Transverse colon (tissue), 4 donors: ENCODE results near the gene MARS1. TPM values are rescaled to one million over a fixed set of nuclear protein-coding genes. Genes with fewer than 3 reads are reported as not detected.

Source experiments
- DNase-seq: peaks from one replicate; pipeline ENCODE4 v3.0.0-alpha.2; 2019
- H3K27ac ChIP-seq, 4 donors: fragments of 200-600 bp; sonication (generic); 2 replicates each; pipeline ENCODE4 v1.5.1; 2016 to 2018; ENCODE audit warnings: inconsistent platforms in 4 of 4
- H3K27me3 ChIP-seq: fragments of 200-600 bp; sonication (generic); 2 replicates; pipeline ENCODE4 v1.5.1; 2017; ENCODE audit warnings: inconsistent platforms
- H3K36me3 ChIP-seq, 4 donors: fragments of 200-600 bp; sonication (generic); 2 replicates each; pipeline ENCODE4 v1.5.1; 2017 to 2019; ENCODE audit warnings: inconsistent platforms in 4 of 4
- H3K4me1 ChIP-seq, 4 donors: fragments of 200-600 bp; sonication (generic); 2 replicates each; pipeline ENCODE4 v1.5.1; 2017 to 2020; ENCODE audit warnings: inconsistent platforms in 4 of 4
- H3K4me3 ChIP-seq, 4 donors: fragments of 200-600 bp; sonication (generic); 1 replicate in 1 of 4; 2 replicates in 3 of 4; pipeline versions ENCODE4 v1.5.1 to v1.6.1; 2017 to 2019; ENCODE audit warnings: inconsistent platforms in 4 of 4
- H3K9me3 ChIP-seq, 2 donors: fragments of 200-600 bp; sonication (generic); 2 replicates each; pipeline ENCODE4 v1.5.1; 2017 to 2019; ENCODE audit warnings: inconsistent platforms in 2 of 2
- CTCF ChIP-seq, 5 experiments: fragments of 200-600 bp in 3 of 5; fragments of 450-650 bp in 2 of 5; sonication (generic) in 3 of 5; IDR thresholded peaks; 1 replicate in 2 of 5; 2 replicates in 3 of 5; pipeline ENCODE4 v1.5.1; 2016 to 2017; ENCODE audit warnings: antibody characterized with exemption in 5 of 5, inconsistent platforms in 3 of 5, mild to moderate bottlenecking in 2 of 5, moderate library complexity in 1 of 5
- EP300 ChIP-seq: sonication (generic); formaldehyde crosslinking; IDR thresholded peaks from one replicate; pipeline ENCODE4 v1.6.1; 2017; ENCODE audit warnings: antibody characterized with exemption, low read depth
- POLR2A ChIP-seq: fragments of 450-650 bp; IDR thresholded peaks from one replicate; pipeline ENCODE4 v1.6.1; 2016; ENCODE audit warnings: antibody characterized with exemption, mild to moderate bottlenecking, moderate library complexity
- POLR2AphosphoS5 ChIP-seq, 3 donors: sonication (generic); formaldehyde crosslinking; IDR thresholded peaks; one replicate each; pipeline ENCODE4 v1.6.1; 2016; ENCODE audit warnings: antibody characterized with exemption in 3 of 3
- whole genome bisulfite sequencing, 2 donors: methylation state at CpG; one replicate each; pipeline ENCODE4 v1.1.5; 2018; ENCODE audit warnings: low coverage in 1 of 2; 5-methylcytosine and 5-hydroxymethylcytosine counted together
- in situ Hi-C, 4 donors: fragments of 200-750 bp; cut with MboI; loops; one replicate each; pipeline versions ENCODE4 v1.15.0 to v1.15.1; 2017; ENCODE audit warnings: low sequenced_read_pairs in 3 of 4, low pct_ligation_motif_present in 1 of 4, low pct_unique_long_range_greater_than_20kb in 1 of 4
- intact Hi-C: fragments of 100-400 bp; cut with DNase I; formaldehyde crosslinking; loops from one replicate; pipeline ENCODE4 v1.15.1; 2023; ENCODE audit warnings: low total_unique reads
- total RNA-seq, 4 donors: library from RNA; depleted of rRNA; stranded (reverse); fragments of >200 nt; gene quantifications; one replicate each; pipeline ENCODE4 v1.1.0, GENCODE V29; 2016

Gene MARS1
- total RNA-seq, 4 donors from 2014 or later: 39.0 to 184 (median 103) TPM

- Histone ChIP-seq H3K4me1 (peaks cover 15 to 33% (median 16%) of the 10 kb centered on the region in 4 donors), H3K36me3 (no peaks in the 10 kb centered on the region), H3K27me3 (peaks cover 77% of the 10 kb centered on the region), H3K27ac (peak overlapping the region; percentile 65 to 81 (median 78)), H3K9me3 (no peaks in the 10 kb centered on the region), H3K4me3 (peak overlapping the region in 1 of 4 donors; percentile 44)
- intact Hi-C loops (no loop called here), in situ Hi-C loops (no loop called here)
- WGBS, 2 donors: 58 to 74% methylated on average over 2 to 10 of the region's 10 CpGs
- no peak for DNase-seq
- TF ChIP-seq CTCF (IDR thresholded peaks at IDR 0.05): no peak
- TF ChIP-seq POLR2AphosphoS5 (IDR thresholded peaks at IDR 0.05): no peak
These were observed 8.9 kb upstream of the MARS1 start for GRCh38 chr12:57479043-57479375.

DNA sequence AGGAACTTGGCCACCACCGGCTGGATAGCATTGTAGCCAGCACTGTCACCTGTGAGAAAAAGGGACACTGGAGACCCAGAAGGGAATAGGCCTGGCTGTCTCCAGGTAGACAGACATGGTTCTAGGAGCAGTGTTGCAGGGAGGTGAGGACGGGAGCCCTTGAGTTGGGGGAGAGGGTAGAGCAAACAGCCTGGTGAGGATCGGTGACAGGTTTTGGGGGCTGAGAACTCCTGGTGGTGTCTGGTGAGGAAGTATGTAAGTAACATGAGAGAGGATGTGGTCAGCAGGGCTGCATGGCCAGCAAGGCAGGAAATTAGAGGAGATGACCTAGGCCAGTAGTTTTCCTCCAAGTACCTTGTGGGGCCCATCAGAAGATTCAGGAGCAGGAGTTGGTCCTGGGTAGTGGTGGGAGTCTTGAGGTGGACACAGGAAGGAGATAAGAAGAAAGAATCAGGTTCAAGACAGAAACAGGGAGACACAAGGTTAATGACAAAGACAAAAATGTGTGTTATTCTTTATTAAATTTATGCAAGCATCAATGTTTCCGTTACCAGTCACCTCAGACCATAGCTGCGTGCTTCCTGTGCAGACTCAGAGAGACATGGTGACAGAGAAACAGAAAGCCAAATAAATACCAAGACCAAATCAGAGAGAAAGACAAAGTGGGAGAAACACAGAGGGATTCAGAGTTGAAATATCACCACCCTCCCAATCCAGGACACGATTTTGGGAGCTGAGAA lies 8.3 kb upstream of the MARS1 start, which contains the start of gene ARHGAP9:
Gene ARHGAP9, minus strand, starts transcription at position 491 of the 740 bp plus-strand sequence. Its CDS starts 460 bp downstream, at position 31.
- no peak for TF ChIP-seq EP300
- peak; percentile 24 for TF ChIP-seq POLR2A
- peak in 1 of 3 donors; percentile 8 for TF ChIP-seq POLR2AphosphoS5 (IDR thresholded peaks at IDR 0.05)
- Histone ChIP-seq H3K4me3 (peak within 1 kb of the TSS in 1 of 4 donors; percentile 44), H3K27me3 (peaks cover 71% of the 10 kb centered on the region), H3K36me3 (no peaks in the 10 kb centered on the region), H3K9me3 (no peaks in the 10 kb centered on the region), H3K27ac (peak within 1 kb of the TSS; percentile 65 to 81 (median 78)), H3K4me1 (peaks cover 15 to 33% (median 16%) of the 10 kb centered on the region in 4 donors)
- 48 to 58% methylated on average over 4 to 6 of the region's 6 CpGs for WGBS, 2 donors
- intact Hi-C loops: no loop called here
- in situ Hi-C loops: no loop called here
- no peak for DNase-seq

GRCh38 chr12:57481671-57482070 lies 6.2 kb upstream of the MARS1 start:
- H3K36me3 ChIP-seq: no peaks in the 10 kb centered on the region
- H3K9me3 ChIP-seq: no peaks in the 10 kb centered on the region
- no peak overlapping the region for H3K27ac ChIP-seq
- no peak for DNase-seq
- TF ChIP-seq EP300 (no peak), POLR2A (no peak), CTCF (IDR thresholded peaks at IDR 0.05) (no peak)
- peaks cover 50% of the 10 kb centered on the region for H3K27me3 ChIP-seq
- in situ Hi-C loops (no loop called here), intact Hi-C loops (no loop called here)
- H3K4me3 ChIP-seq: no peak overlapping the region
- H3K4me1 ChIP-seq: peaks cover 0 to 14% (median 0%) of the 10 kb centered on the region in 4 donors
- 65% methylated on average over 1 of the region's 1 CpG; no CpG with 5 or more reads in 1 of the 2 donors for WGBS, 2 donors

GRCh38 chr12:57483466-57483865 lies 4.4 kb upstream of the MARS1 start:
- H3K4me1 ChIP-seq: peaks cover 0 to 20% (median 4%) of the 10 kb centered on the region in 4 donors
- peaks cover 34% of the 10 kb centered on the region for H3K27me3 ChIP-seq
- 60 to 62% methylated on average over 3 to 5 of the region's 5 CpGs for WGBS, 2 donors
- no peaks in the 10 kb centered on the region for H3K36me3 ChIP-seq
- no peak overlapping the region for H3K4me3 ChIP-seq
- H3K9me3 ChIP-seq: no peaks in the 10 kb centered on the region
- intact Hi-C loops: no loop called here
- no peak overlapping the region for H3K27ac ChIP-seq
- in situ Hi-C loops: no loop called here
- TF ChIP-seq EP300: no peak
- no peak for TF ChIP-seq CTCF (IDR thresholded peaks at IDR 0.05)
- no peak for TF ChIP-seq POLR2A
- TF ChIP-seq POLR2AphosphoS5 (IDR thresholded peaks at IDR 0.05): no peak
- no peak for DNase-seq
